Mesenchymal stem cell (in vitro differentiated cells and primary cell): ENCODE measurements around the gene ALPK3.

Experiments
- DNase-seq: peaks from one replicate; pipeline ENCODE4 v3.0.0-alpha.2; 2013
- H2AFZ ChIP-seq: one replicate; pipeline ENCODE4 v1.6.1; 2013; ENCODE audit warnings: low read depth, mild to moderate bottlenecking, control low read depth, inconsistent platforms, low read length, moderate library complexity
- H2AK5ac ChIP-seq: 2 replicates; pipeline ENCODE4 v1.6.1; 2013; ENCODE audit warnings: low read length, moderate library complexity, mild to moderate bottlenecking, inconsistent platforms; ENCODE audit not compliant: severe bottlenecking
- H2BK120ac ChIP-seq: one replicate; pipeline ENCODE4 v1.6.1; 2013; ENCODE audit warnings: low read depth, mild to moderate bottlenecking, inconsistent platforms, low read length, moderate library complexity
- H2BK12ac ChIP-seq, 2 experiments: one replicate each; pipeline ENCODE4 v1.6.1; 2013; ENCODE audit warnings: inconsistent platforms in 2 of 2, low read length in 2 of 2, mild to moderate bottlenecking in 2 of 2, moderate library complexity in 2 of 2, control low read depth in 1 of 2
- H2BK15ac ChIP-seq: one replicate; pipeline ENCODE4 v1.6.1; 2013; ENCODE audit warnings: mild to moderate bottlenecking, low read depth, inconsistent platforms; ENCODE audit not compliant: poor library complexity, severe bottlenecking
- H2BK5ac ChIP-seq: 2 replicates; pipeline ENCODE4 v1.6.1; 2013; ENCODE audit warnings: low read depth, mild to moderate bottlenecking, low read length, control low read depth, inconsistent platforms; ENCODE audit not compliant: poor library complexity, severe bottlenecking
- H3K14ac ChIP-seq, 2 experiments: one replicate each; pipeline ENCODE4 v1.6.1; 2013; ENCODE audit warnings: inconsistent platforms in 2 of 2, low read length in 2 of 2, control low read depth in 1 of 2, mild to moderate bottlenecking in 1 of 2, moderate library complexity in 1 of 2
- H3K18ac ChIP-seq, 2 experiments: one replicate each; pipeline ENCODE4 v1.6.1; 2013; ENCODE audit warnings: inconsistent platforms in 2 of 2, low read length in 2 of 2, control low read depth in 1 of 2, low read depth in 1 of 2, mild to moderate bottlenecking in 1 of 2
- H3K23ac ChIP-seq, 2 experiments: one replicate each; pipeline ENCODE4 v1.6.1; 2013; ENCODE audit warnings: inconsistent platforms in 2 of 2, low read length in 2 of 2, mild to moderate bottlenecking in 2 of 2, moderate library complexity in 2 of 2, control low read depth in 1 of 2
- H3K27ac ChIP-seq: 2 replicates; pipeline ENCODE4 v1.5.1; 2013; ENCODE audit warnings: mild to moderate bottlenecking, moderate library complexity, low read length, control low read depth, inconsistent platforms; ENCODE audit not compliant: poor library complexity, severe bottlenecking
- H3K27me3 ChIP-seq, 2 experiments: 2 replicates each; pipeline versions ENCODE4 v1.6.1 to v1.7.0; 2013; ENCODE audit warnings: low read length in 2 of 2, mild to moderate bottlenecking in 2 of 2, moderate library complexity in 2 of 2, control low read depth in 1 of 2, inconsistent platforms in 1 of 2; ENCODE audit not compliant: control insufficient read depth in 1 of 2, insufficient read depth in 1 of 2
- H3K36me3 ChIP-seq, 2 experiments: 2 replicates each; pipeline versions ENCODE4 v1.6.1 to v1.7.0; 2013; ENCODE audit warnings: low read length in 2 of 2, control low read depth in 1 of 2, inconsistent platforms in 1 of 2, low read depth in 1 of 2, mild to moderate bottlenecking in 1 of 2; ENCODE audit not compliant: insufficient read depth in 2 of 2, control insufficient read depth in 1 of 2
- H3K4ac ChIP-seq, 2 experiments: one replicate each; pipeline ENCODE4 v1.6.1; 2013; ENCODE audit warnings: inconsistent platforms in 2 of 2, low read length in 2 of 2, mild to moderate bottlenecking in 2 of 2, moderate library complexity in 2 of 2, control low read depth in 1 of 2, low read depth in 1 of 2
- H3K4me1 ChIP-seq: 2 replicates; pipeline ENCODE4 v1.6.1; 2013; ENCODE audit warnings: low read depth, low read length, control low read depth; ENCODE audit not compliant: control insufficient read depth, insufficient read depth
- H3K4me2 ChIP-seq: 2 replicates; pipeline ENCODE4 v1.6.1; 2013; ENCODE audit warnings: low read length, mild to moderate bottlenecking, inconsistent platforms; ENCODE audit not compliant: poor library complexity, severe bottlenecking
- H3K4me3 ChIP-seq, 2 experiments: 2 replicates each; pipeline versions ENCODE4 v1.5.1 to v1.7.0; 2013; ENCODE audit warnings: low read length in 2 of 2, mild to moderate bottlenecking in 2 of 2, control low read depth in 1 of 2, low read depth in 1 of 2; ENCODE audit not compliant: insufficient read depth in 1 of 2
- H3K79me1 ChIP-seq: replicated peaks from 2 replicates; pipeline ENCODE4 v1.6.1; 2013; ENCODE audit warnings: mild to moderate bottlenecking, control low read depth, low read length, inconsistent platforms; ENCODE audit not compliant: poor library complexity, severe bottlenecking
- H3K9ac ChIP-seq: 2 replicates; pipeline ENCODE4 v1.7.0; 2013; ENCODE audit warnings: mild to moderate bottlenecking, low read length, moderate library complexity
- H3K9me3 ChIP-seq: 2 replicates; pipeline ENCODE4 v1.7.0; 2013; ENCODE audit warnings: mild to moderate bottlenecking, low read length; ENCODE audit not compliant: control insufficient read depth
- H4K8ac ChIP-seq: one replicate; pipeline ENCODE4 v1.6.1; 2013; ENCODE audit warnings: inconsistent platforms, mild to moderate bottlenecking, low read length, moderate library complexity
- H4K91ac ChIP-seq: one replicate; pipeline ENCODE4 v1.6.1; 2013; ENCODE audit warnings: mild to moderate bottlenecking, low read length, inconsistent platforms
- WGBS: methylation state at CpG from one replicate; pipeline ENCODE4 v1.1.7; 2013; ENCODE audit warnings: mixed read lengths; 5-methylcytosine and 5-hydroxymethylcytosine counted together

Gene ALPK3

DNA sequence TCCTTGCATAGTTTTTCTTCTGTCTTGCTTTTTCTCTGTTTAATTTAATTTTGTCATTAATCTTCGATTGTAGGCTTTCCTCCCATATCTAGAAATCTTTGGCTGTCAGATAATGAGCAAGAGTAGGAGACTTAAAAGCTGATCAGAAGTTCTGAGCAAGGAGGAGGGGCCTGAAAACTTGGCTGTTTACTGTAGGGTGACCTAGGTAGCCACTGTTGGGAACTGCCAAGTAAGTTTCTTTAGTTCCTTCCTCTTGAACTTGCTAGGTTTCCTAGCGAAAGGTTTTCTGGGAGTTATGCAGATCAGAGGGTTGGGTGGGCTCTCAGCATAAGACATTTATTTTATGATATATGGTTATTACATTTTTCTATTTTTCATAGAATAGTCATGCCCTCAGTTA lies 14.5 kb downstream of the ALPK3 start:
- no peaks in the 10 kb centered on the region for H3K9me3 ChIP-seq
- H2AK5ac ChIP-seq, result no peak overlapping the region
- H3K79me1 ChIP-seq, result no peaks in the 10 kb centered on the region
- H3K36me3 ChIP-seq, result no peaks in the 10 kb centered on the region
- no peak overlapping the region for H2BK120ac ChIP-seq
- no peak overlapping the region for H3K23ac ChIP-seq
- no peak overlapping the region for H3K4ac ChIP-seq
- H2BK15ac ChIP-seq, result no peak overlapping the region
- no peak for DNase-seq
- no peak overlapping the region for H4K91ac ChIP-seq
- no peak overlapping the region for H3K27ac ChIP-seq
- H2AFZ ChIP-seq, result no peak overlapping the region
- H3K18ac ChIP-seq, result no peak overlapping the region
- no peak overlapping the region for H3K4me3 ChIP-seq
- H3K4me1 ChIP-seq, result peaks cover 10% of the 10 kb centered on the region
- peaks cover 10 to 38% of the 10 kb centered on the region in 2 experiments for H3K27me3 ChIP-seq
- 84% methylated on average over 2 of the region's 2 CpGs for WGBS
- no peak overlapping the region for H2BK5ac ChIP-seq
- H2BK12ac ChIP-seq, result no peak overlapping the region
- H3K4me2 ChIP-seq, result no peak overlapping the region
- no peak overlapping the region for H3K9ac ChIP-seq
- no peak overlapping the region for H4K8ac ChIP-seq
- no peak overlapping the region for H3K14ac ChIP-seq

DNA sequence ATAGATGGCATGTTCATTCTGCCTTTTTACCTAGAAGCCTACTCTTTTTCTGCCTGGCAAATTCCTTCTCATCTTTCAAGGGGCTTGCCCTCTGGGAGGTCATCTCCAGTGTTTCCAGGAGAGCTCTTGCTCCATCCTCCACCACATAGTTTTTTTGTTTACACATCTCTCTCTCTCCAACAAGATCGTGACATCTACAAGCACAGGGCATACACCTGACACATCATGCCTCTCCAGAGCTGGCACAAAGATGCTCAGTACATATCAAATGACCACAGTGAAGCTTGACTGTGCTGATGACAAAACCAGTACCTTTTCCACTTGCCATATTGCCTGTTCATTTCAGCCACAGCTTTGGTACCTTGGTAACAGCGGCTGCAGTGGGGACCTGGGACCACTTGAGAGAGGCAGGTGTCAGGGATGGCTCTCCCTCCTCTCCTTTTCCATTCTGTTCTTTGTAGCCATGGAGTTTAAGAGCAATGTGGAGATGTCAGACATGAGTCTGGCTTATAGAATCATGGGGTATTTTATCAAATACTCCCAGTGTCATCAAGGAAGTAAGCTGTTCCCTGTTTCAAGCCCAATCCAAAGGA lies 15.4 kb downstream of the ALPK3 start:
- H2BK5ac ChIP-seq, result no peak overlapping the region
- H2AK5ac ChIP-seq, result no peak overlapping the region
- H3K14ac ChIP-seq, result no peak overlapping the region
- 93% methylated on average over 2 of the region's 2 CpGs for WGBS
- no peak overlapping the region for H3K4me3 ChIP-seq
- no peak overlapping the region for H3K9ac ChIP-seq
- DNase-seq, result no peak
- no peaks in the 10 kb centered on the region for H3K79me1 ChIP-seq
- no peak overlapping the region for H3K18ac ChIP-seq
- no peaks in the 10 kb centered on the region for H3K36me3 ChIP-seq
- no peak overlapping the region for H4K91ac ChIP-seq
- no peak overlapping the region for H4K8ac ChIP-seq
- H2BK12ac ChIP-seq, result no peak overlapping the region
- no peak overlapping the region for H3K4ac ChIP-seq
- H3K4me2 ChIP-seq, result no peak overlapping the region
- peaks cover 10% of the 10 kb centered on the region for H3K4me1 ChIP-seq
- no peak overlapping the region for H3K27ac ChIP-seq
- no peak overlapping the region for H2AFZ ChIP-seq
- H3K9me3 ChIP-seq, result no peaks in the 10 kb centered on the region
- no peak overlapping the region for H3K23ac ChIP-seq
- peaks cover 15 to 40% of the 10 kb centered on the region in 2 experiments for H3K27me3 ChIP-seq
- no peak overlapping the region for H2BK120ac ChIP-seq
- no peak overlapping the region for H2BK15ac ChIP-seq

DNA sequence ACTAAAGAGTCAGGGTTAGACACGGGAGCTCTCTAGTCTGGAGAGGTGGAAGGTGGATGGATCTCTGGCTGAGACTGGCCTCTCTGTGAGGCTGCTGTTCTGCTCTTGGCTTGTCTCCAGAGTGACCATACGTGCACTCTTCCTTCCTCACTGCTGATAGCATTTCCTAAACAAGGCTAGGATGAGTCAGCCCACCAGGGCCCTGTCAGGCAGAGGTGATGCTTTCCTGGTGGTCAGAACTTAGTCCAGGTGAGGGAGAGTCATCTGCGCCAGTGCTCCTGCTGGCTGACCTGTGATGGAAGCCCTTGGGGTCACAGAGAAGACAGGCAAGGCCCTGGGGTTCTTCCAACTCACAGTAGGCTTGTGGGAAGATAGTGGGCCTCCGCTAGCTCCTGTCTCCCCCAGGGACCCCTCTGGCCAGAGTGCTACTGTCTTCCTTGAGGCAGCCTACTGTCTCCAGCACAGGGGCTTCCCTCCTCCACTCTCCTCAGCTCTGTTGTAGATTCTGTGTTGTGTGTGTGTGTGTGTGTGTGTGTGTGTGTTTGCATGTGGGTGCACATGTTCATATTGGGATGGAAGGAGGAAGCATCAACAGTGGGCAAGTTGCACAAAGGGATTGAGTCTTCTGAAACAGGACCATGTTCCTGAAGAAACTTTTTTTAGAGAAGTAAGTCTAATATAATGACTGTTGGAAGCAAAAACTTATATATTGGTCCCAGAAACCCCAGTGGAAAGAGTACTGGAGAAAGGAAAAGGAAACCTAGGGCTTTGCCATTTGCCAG lies 16.5 kb downstream of the ALPK3 start:
- H3K36me3 ChIP-seq, result no peaks in the 10 kb centered on the region
- H3K4ac ChIP-seq, result no peak overlapping the region
- H3K27ac ChIP-seq, result no peak overlapping the region
- H3K4me1 ChIP-seq, result peaks cover 8% of the 10 kb centered on the region
- 58% methylated on average over 4 of the region's 4 CpGs for whole genome bisulfite sequencing
- H2BK5ac ChIP-seq, result no peak overlapping the region
- no peak overlapping the region for H2BK15ac ChIP-seq
- H3K4me2 ChIP-seq, result no peak overlapping the region
- no peak overlapping the region for H3K4me3 ChIP-seq
- H4K91ac ChIP-seq, result no peak overlapping the region
- no peak overlapping the region for H2BK120ac ChIP-seq
- no peak overlapping the region for H3K23ac ChIP-seq
- no peak overlapping the region for H2AK5ac ChIP-seq
- H3K27me3 ChIP-seq, result peaks cover 19 to 37% of the 10 kb centered on the region in 2 experiments
- peak; percentile 69 for DNase-seq
- H2BK12ac ChIP-seq, result no peak overlapping the region
- H2AFZ ChIP-seq, result no peak overlapping the region
- no peaks in the 10 kb centered on the region for H3K79me1 ChIP-seq
- peak overlapping the region in 1 of 2 experiments; percentile 53 for H3K14ac ChIP-seq
- H3K9ac ChIP-seq, result no peak overlapping the region
- no peaks in the 10 kb centered on the region for H3K9me3 ChIP-seq
- H4K8ac ChIP-seq, result no peak overlapping the region
- no peak overlapping the region for H3K18ac ChIP-seq

DNA sequence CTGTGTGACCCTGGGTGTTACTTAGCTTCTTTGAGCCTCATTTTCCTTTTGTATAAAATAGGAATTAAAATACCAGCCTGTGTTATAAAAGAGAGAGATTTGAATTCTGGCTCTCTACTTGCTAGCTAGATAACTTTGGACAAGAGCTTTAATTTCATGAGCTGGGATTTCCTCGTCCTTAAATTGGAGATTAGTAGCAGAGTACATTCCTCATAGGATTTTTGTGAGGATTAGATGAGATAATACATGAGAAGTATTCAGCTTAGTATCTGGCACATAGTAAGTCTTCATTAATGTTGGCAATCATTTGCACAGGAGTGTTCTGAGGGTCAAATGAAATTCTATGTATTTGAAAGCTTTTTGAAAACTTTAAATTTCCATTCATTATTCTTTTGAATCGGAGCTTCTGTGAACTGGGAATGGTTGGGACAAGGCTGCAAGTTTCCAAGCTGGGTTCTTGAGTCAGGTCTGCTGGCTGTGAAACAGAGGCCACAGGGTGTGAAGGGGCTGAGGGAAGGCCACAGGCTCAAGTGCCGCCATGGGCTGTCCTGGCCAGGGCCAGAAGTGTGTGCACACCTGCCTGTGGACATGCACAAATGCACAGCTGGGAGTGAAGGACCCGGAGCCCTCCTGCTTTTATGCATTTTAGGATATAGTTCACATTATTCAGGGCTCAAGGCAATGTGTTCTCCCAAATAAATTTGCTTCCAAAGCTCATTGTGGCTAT lies 17.2 kb downstream of the ALPK3 start:
- 93% methylated on average over 4 of the region's 4 CpGs for WGBS
- Histone ChIP-seq H4K8ac (no peak overlapping the region), H3K23ac (no peak overlapping the region), H3K14ac (no peak overlapping the region), H3K36me3 (no peaks in the 10 kb centered on the region), H3K4me3 (no peak overlapping the region), H3K9me3 (no peaks in the 10 kb centered on the region), H2BK5ac (no peak overlapping the region), H2BK15ac (no peak overlapping the region), H3K4ac (no peak overlapping the region), H3K4me1 (peaks cover 14% of the 10 kb centered on the region), H3K4me2 (no peak overlapping the region), H4K91ac (no peak overlapping the region), H3K79me1 (no peaks in the 10 kb centered on the region), H2BK12ac (no peak overlapping the region), H3K18ac (peak overlapping the region in 1 of 2 experiments; percentile 28), H2AFZ (no peak overlapping the region), H2BK120ac (no peak overlapping the region), H3K9ac (no peak overlapping the region), H3K27me3 (peaks cover 19 to 37% of the 10 kb centered on the region in 2 experiments), H2AK5ac (no peak overlapping the region), H3K27ac (no peak overlapping the region)
- DNase-seq, result no peak
